ENCODE data around the gene TFCP2.

The TFCP2 gene

DNA sequence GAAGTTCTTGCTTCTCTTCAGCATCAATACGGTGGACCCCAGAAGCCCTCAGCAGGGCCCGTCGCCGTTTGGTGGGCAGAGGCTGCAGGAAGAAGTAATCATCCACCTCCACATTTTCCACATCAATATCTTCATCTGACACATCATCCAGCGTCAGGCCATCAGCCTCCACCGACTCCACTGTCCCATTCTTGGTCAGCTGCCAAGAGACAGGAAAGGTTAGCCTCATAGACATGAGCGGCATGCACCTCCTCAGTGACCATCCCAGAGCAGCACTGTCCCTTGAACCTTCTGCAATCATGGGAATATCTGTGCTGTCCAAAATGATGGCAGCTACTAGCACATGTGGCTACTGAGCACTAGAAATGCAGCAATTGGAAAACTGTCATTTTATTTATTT lies 105.2 kb downstream of the TFCP2 start:
- DNase-seq (ENCODE audit: extremely low spot score) = no peak
- CTCF ChIA-PET = no interaction called here
- TF ChIP-seq ELF4 (IDR thresholded peaks at IDR 0.05) = no peak
- no peak for TF ChIP-seq BHLHE40 (IDR thresholded peaks at IDR 0.05; ENCODE audit: borderline replicate concordance)
- TF ChIP-seq CTBP1 (IDR thresholded peaks at IDR 0.05; ENCODE audit: borderline replicate concordance) = no peak
- TF ChIP-seq HDGF (IDR thresholded peaks at IDR 0.05; ENCODE audit: borderline replicate concordance) = no peak
- TF ChIP-seq FOXA1 (IDR thresholded peaks at IDR 0.05) = no peak
- TF ChIP-seq L3MBTL2 (conservative IDR thresholded peaks at IDR 0.05) = no peak
- no peak for TF ChIP-seq ZNF384 (IDR thresholded peaks at IDR 0.05)
- no peak for TF ChIP-seq LEF1 (IDR thresholded peaks at IDR 0.05; ENCODE audit: borderline replicate concordance)
- TF ChIP-seq FOXK2 (IDR thresholded peaks at IDR 0.05) = no peak
- TF ChIP-seq NFRKB (IDR thresholded peaks at IDR 0.05) = no peak
- TF ChIP-seq, protein P1, sequence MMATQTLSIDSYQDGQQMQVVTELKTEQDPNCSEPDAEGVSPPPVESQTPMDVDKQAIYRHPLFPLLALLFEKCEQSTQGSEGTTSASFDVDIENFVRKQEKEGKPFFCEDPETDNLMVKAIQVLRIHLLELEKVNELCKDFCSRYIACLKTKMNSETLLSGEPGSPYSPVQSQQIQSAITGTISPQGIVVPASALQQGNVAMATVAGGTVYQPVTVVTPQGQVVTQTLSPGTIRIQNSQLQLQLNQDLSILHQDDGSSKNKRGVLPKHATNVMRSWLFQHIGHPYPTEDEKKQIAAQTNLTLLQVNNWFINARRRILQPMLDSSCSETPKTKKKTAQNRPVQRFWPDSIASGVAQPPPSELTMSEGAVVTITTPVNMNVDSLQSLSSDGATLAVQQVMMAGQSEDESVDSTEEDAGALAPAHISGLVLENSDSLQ (IDR thresholded peaks at IDR 0.05) = no peak
- TF ChIP-seq TARDBP (IDR thresholded peaks at IDR 0.05) = no peak
- no peak for TF ChIP-seq FOXM1 (IDR thresholded peaks at IDR 0.05; ENCODE audit: borderline replicate concordance)
- no peak for TF ChIP-seq SUZ12 (IDR thresholded peaks at IDR 0.05)
- TF ChIP-seq SP1 (IDR thresholded peaks at IDR 0.05) = no peak
- TF ChIP-seq ARNT (IDR thresholded peaks at IDR 0.05) = no peak
- POLR2A ChIA-PET = no interaction called here

DNA sequence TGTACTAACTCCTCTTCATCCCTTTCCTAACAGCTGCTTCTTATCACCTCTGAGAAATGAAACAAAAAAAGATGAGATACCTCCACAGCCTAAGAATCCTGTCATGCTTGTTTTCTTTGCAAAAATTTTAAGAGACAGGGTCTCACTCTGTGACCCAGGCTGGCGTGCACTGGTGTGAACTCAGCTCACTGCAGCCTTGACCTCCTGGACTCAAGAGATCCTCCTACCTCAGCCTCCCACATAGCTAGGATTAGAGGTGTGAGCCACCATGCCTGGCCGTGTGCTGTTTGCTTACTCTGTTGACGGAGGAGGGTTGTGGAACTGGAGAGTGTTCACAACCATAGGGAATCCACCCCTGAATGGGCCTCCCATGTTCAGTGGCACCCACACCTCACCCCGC lies 105.7 kb downstream of the TFCP2 start:
- no peak for TF ChIP-seq L3MBTL2 (conservative IDR thresholded peaks at IDR 0.05)
- no peak for TF ChIP-seq SUZ12 (IDR thresholded peaks at IDR 0.05)
- no peak for TF ChIP-seq SP1 (IDR thresholded peaks at IDR 0.05)
- no peak for TF ChIP-seq CTBP1 (IDR thresholded peaks at IDR 0.05; ENCODE audit: borderline replicate concordance)
- TF ChIP-seq ZNF384 (IDR thresholded peaks at IDR 0.05) = no peak
- no peak for TF ChIP-seq FOXA1 (IDR thresholded peaks at IDR 0.05)
- no peak for TF ChIP-seq TARDBP (IDR thresholded peaks at IDR 0.05)
- TF ChIP-seq BHLHE40 (IDR thresholded peaks at IDR 0.05; ENCODE audit: borderline replicate concordance) = no peak
- no peak for TF ChIP-seq ARNT (IDR thresholded peaks at IDR 0.05)
- no peak for TF ChIP-seq ELF4 (IDR thresholded peaks at IDR 0.05)
- TF ChIP-seq, protein P1 (IDR thresholded peaks at IDR 0.05) = no peak
- DNase-seq (ENCODE audit: extremely low spot score) = no peak
- ChIA-PET POLR2A (no interaction called here), CTCF (no interaction called here)

DNA sequence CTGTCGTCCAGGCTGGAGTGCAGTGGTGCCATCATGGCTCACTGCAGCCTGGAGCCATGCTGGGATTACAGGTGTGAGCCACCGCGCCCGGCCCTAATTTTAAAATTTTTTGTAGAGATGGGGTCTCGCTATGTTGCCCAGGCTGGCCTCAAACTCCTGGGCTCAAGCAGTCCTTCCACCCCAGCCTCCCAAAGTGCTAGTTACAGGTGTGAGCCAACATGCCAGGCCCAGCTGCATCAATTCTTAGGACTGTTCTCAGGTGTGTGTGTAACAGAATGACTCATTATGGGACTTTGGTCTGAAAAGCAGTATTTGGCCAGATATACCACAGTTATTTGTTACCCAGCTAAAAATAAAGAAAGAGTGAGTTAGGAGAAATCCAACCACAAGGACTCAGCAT lies 107.4 kb downstream of the TFCP2 start:
- POLR2A ChIA-PET = interaction anchor here (1.1 kb wide), 1 partner anchor 18 kb away, joined by 3 read pairs; the partner anchor contains the start of gene CSRNP2
- DNase-seq (ENCODE audit: extremely low spot score) = no peak
- TF ChIP-seq LEF1 (IDR thresholded peaks at IDR 0.05; ENCODE audit: borderline replicate concordance) (no peak), ARNT (IDR thresholded peaks at IDR 0.05) (no peak)
- CTCF ChIA-PET = no interaction called here

DNA sequence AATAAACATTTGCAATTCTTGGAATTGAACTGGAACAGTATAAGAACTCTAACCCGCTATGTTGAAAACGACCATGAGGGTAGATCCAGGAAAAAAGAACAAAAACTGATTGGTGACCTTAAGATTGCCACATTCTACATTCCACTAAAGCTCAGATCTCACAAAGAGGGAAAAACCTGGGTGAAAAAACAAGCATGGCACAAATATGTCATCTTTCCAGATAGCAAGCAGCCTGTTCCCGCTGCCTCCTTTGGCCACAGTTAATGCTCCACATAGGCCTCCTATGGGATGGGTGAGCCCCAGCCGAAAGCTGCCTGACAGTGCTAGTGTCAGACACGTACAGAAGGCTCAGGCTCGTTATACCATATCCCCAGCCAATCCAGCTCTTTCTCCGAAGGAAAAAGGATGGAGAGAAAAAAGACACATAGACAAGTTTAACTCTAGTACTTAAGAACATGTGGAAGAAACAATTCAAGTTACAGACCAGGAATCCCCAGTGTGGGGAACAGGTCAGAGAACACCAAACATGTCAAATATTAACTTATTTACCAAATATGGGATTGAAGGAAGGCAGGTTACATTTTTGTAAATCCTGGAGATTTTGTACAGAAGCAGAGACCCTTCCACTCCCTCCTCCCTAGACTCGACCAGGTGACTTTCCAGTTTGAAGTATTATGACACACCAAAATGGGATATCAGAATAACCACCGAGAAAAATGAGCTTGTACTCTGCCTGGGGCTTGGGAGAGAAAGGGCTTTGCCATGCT lies 110.1 kb downstream of the TFCP2 start:
- no peak for DNase-seq (ENCODE audit: extremely low spot score)
- POLR2A ChIA-PET = interaction anchor here (0.5 to 1.8 kb wide), 5 partner anchors 9 to 179 kb away, joined by 3 to 7 read pairs (median 4); partner anchors contain the start of gene CSRNP2
- CTCF ChIA-PET = no interaction called here
- no peak for TF ChIP-seq SUZ12 (IDR thresholded peaks at IDR 0.05)
- no peak for TF ChIP-seq L3MBTL2 (conservative IDR thresholded peaks at IDR 0.05)
- TF ChIP-seq ARNT (IDR thresholded peaks at IDR 0.05) = no peak
- no peak for TF ChIP-seq SP1 (IDR thresholded peaks at IDR 0.05)
- TF ChIP-seq TARDBP (IDR thresholded peaks at IDR 0.05) = no peak
- no peak for TF ChIP-seq NFRKB (IDR thresholded peaks at IDR 0.05)
- no peak for TF ChIP-seq FOXK2 (IDR thresholded peaks at IDR 0.05)
- TF ChIP-seq FOXM1 (IDR thresholded peaks at IDR 0.05; ENCODE audit: borderline replicate concordance) = no peak
- no peak for TF ChIP-seq LEF1 (IDR thresholded peaks at IDR 0.05; ENCODE audit: borderline replicate concordance)
- TF ChIP-seq, protein P1 (IDR thresholded peaks at IDR 0.05) = no peak
- TF ChIP-seq FOXA1 (IDR thresholded peaks at IDR 0.05) = no peak
- TF ChIP-seq CTBP1 (IDR thresholded peaks at IDR 0.05; ENCODE audit: borderline replicate concordance) = no peak
- TF ChIP-seq ZNF384 (IDR thresholded peaks at IDR 0.05) = no peak

DNA sequence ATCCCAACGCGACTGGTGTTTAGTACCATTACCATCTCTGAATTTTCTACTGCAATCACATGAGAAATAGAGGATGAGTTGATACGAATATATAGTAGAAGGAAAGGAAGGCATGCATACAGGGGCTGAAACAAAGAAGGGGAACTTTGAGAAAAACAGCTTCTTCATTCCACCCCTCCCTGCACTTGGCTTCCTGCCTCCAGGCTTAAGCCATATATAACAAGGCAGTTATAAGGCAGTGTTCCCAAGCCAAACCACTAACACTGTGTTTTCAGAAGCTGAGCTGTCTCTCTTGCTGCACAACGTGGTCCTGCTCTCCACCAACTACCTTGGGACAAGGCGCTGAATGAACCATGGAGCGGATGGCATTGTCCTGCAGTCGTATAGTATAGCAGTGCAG lies 113.8 kb downstream of the TFCP2 start:
- POLR2A ChIA-PET = no interaction called here
- CTCF ChIA-PET = no interaction called here
- no peak for DNase-seq (ENCODE audit: extremely low spot score)
- TF ChIP-seq LEF1 (IDR thresholded peaks at IDR 0.05; ENCODE audit: borderline replicate concordance) = no peak
- no peak for TF ChIP-seq NFRKB (IDR thresholded peaks at IDR 0.05)

DNA sequence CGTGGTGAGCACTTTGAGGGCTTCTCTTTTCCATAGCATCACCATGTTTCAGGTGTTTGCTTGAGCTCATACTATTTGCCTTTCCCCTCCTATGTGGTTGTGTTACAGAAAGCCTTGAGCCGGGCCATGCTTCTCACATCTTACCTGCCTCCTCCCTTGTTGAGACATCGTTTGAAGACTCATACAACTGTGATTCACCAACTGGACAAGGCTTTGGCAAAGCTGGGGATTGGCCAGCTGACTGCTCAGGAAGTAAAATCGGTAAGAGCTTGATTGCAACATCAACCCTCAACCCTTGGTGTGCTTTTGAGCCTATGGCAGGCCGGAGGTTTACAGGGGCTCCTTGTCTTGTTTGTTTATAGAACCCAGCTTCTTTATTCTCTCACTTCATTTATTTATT lies 116.7 kb downstream of the TFCP2 start:
- CTCF ChIA-PET = no interaction called here
- POLR2A ChIA-PET = no interaction called here
- no peak for DNase-seq (ENCODE audit: extremely low spot score)

DNA sequence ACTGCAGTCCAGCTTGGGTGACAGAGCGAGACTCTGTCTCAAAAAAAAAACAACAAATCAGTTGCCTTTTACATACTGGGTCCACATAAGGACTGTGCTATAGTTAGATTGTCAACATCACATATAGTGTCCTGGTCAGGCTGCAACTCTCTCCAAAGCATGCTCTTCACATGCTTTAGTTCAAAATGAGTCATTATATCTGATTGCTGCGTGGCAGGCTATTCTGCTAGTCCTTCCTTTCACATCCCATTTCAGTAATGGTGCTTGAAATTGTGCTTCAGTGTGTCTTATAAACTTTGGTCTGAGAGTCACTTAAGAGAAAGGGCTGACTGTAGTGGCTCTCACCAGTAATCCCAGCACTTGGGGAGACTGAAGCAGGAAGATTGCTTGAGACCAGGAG lies 117.9 kb downstream of the TFCP2 start:
- CTCF ChIA-PET = interaction anchor here (0.6 kb wide), 1 partner anchor 198 kb away, joined by 7 read pairs; no protein-coding TSS in a partner anchor
- no peak for TF ChIP-seq SUZ12 (IDR thresholded peaks at IDR 0.05)
- TF ChIP-seq, protein P1 (IDR thresholded peaks at IDR 0.05) = no peak
- no peak for TF ChIP-seq NFRKB (IDR thresholded peaks at IDR 0.05)
- TF ChIP-seq LEF1 (IDR thresholded peaks at IDR 0.05; ENCODE audit: borderline replicate concordance) = no peak
- TF ChIP-seq TARDBP (IDR thresholded peaks at IDR 0.05) = no peak
- TF ChIP-seq ELF4 (IDR thresholded peaks at IDR 0.05) = no peak
- no peak for TF ChIP-seq HDGF (IDR thresholded peaks at IDR 0.05; ENCODE audit: borderline replicate concordance)
- TF ChIP-seq FOXK2 (IDR thresholded peaks at IDR 0.05) = no peak
- TF ChIP-seq SP1 (IDR thresholded peaks at IDR 0.05) = no peak
- TF ChIP-seq ZNF384 (IDR thresholded peaks at IDR 0.05) = no peak
- TF ChIP-seq FOXM1 (IDR thresholded peaks at IDR 0.05; ENCODE audit: borderline replicate concordance) = no peak
- no peak for TF ChIP-seq ARNT (IDR thresholded peaks at IDR 0.05)
- POLR2A ChIA-PET = no interaction called here
- no peak for DNase-seq (ENCODE audit: extremely low spot score)

More for the DNA sequence above, 116.7 kb downstream of the TFCP2 start:
- TF ChIP-seq SP1 (IDR thresholded peaks at IDR 0.05) = no peak

Measured in HEK293T (cell line).